WTC11 (cell line): Measurements from ENCODE around the gene CARD14. TPM values are rescaled to one million over a fixed set of nuclear protein-coding genes. Genes with fewer than 3 reads are reported as not detected.

Experiments
- ATAC-seq: fragments of 200-7000 bp; cut with Tn5 transposase; 2 replicates; pipeline ENCODE4 v1.10.0; 2021; ENCODE audit warnings: mild to moderate bottlenecking, moderate library complexity
- CTCF ChIA-PET: fragments of 300-600 bp; sonication (Branson Sonifier 250); formaldehyde crosslinking; loops from one replicate; lab custom pipeline; 2021; ENCODE audit warnings: antibody characterized with exemption; lab: Charles Lee
- POLR2A ChIA-PET: fragments of 350-600 bp; sonication (Branson Sonifier 250); formaldehyde crosslinking; loops from one replicate; lab custom pipeline; 2021; ENCODE audit warnings: antibody characterized with exemption; lab: Charles Lee
- DNase-seq: peaks from one replicate; pipeline ENCODE4 v3.0.0; 2021; ENCODE audit warnings: low spot score
- H3K27ac Mint-ChIP-seq: 2 replicates; pipeline ENCODE4 v1.8.0; 2021; ENCODE audit warnings: mixed read lengths
- H3K27me3 Mint-ChIP-seq: 2 replicates; pipeline ENCODE4 v1.8.0; 2021; ENCODE audit warnings: low read depth, mild to moderate bottlenecking, moderate library complexity, mixed read lengths
- H3K36me3 Mint-ChIP-seq: 2 replicates; pipeline ENCODE4 v1.8.0; 2021; ENCODE audit warnings: mixed read lengths
- H3K4me1 Mint-ChIP-seq: 2 replicates; pipeline ENCODE4 v1.8.0; 2022; ENCODE audit warnings: mixed read lengths
- H3K4me3 Mint-ChIP-seq: 2 replicates; pipeline ENCODE4 v1.8.0; 2021; ENCODE audit warnings: mild to moderate bottlenecking, moderate library complexity, mixed read lengths
- H3K9me3 Mint-ChIP-seq: 2 replicates; pipeline ENCODE4 v1.8.0; 2021; ENCODE audit warnings: mixed read lengths
- EMX1 ChIP-seq: fragments of 250-450 bp; sonication (Bioruptor Pico); IDR thresholded peaks from 2 replicates; pipeline ENCODE4 v1.8.0; 2021; ENCODE audit warnings: mild to moderate bottlenecking
- FOXJ3 ChIP-seq: sonication (generic); formaldehyde crosslinking; IDR thresholded peaks from 2 replicates; pipeline ENCODE4 v1.9.0; 2021; ENCODE audit warnings: missing genetic modification reagents, mild to moderate bottlenecking, borderline replicate concordance
- FOXP1 ChIP-seq: sonication (generic); formaldehyde crosslinking; IDR thresholded peaks from 2 replicates; pipeline ENCODE4 v1.8.0; 2022; ENCODE audit warnings: missing genetic modification reagents, mild to moderate bottlenecking, moderate library complexity, borderline replicate concordance
- JAZF1 ChIP-seq: fragments of 250-450 bp; sonication (Bioruptor Pico); IDR thresholded peaks from 2 replicates; pipeline ENCODE4 v1.9.0; 2021; ENCODE audit warnings: moderate library complexity, mild to moderate bottlenecking, inconsistent platforms
- JUN ChIP-seq: sonication (generic); formaldehyde crosslinking; IDR thresholded peaks from 2 replicates; pipeline ENCODE4 v1.8.0; 2023; ENCODE audit warnings: mild to moderate bottlenecking, missing genetic modification reagents
- KAT7 ChIP-seq: sonication (generic); formaldehyde crosslinking; IDR thresholded peaks from 2 replicates; pipeline ENCODE4 v1.8.1; 2023; ENCODE audit warnings: missing genetic modification reagents, mild to moderate bottlenecking, borderline replicate concordance
- MAX ChIP-seq: sonication (generic); formaldehyde crosslinking; IDR thresholded peaks from 2 replicates; pipeline ENCODE4 v1.8.0; 2022; ENCODE audit warnings: mild to moderate bottlenecking, missing genetic modification reagents
- NR1H2 ChIP-seq: sonication (generic); formaldehyde crosslinking; IDR thresholded peaks from 2 replicates; pipeline ENCODE4 v1.9.0; 2021; ENCODE audit warnings: mild to moderate bottlenecking, moderate library complexity, missing genetic modification reagents
- NR3C1 ChIP-seq: sonication (generic); formaldehyde crosslinking; conservative IDR thresholded peaks from 2 replicates; pipeline ENCODE4 v1.8.1; 2023; ENCODE audit warnings: low read depth, mild to moderate bottlenecking, missing genetic modification reagents
- OVOL2 ChIP-seq: fragments of 250-450 bp; sonication (Bioruptor Pico); IDR thresholded peaks from 2 replicates; pipeline ENCODE4 v1.9.0; 2021; ENCODE audit warnings: mild to moderate bottlenecking, borderline replicate concordance
- TP53 ChIP-seq: sonication (generic); formaldehyde crosslinking; IDR thresholded peaks from 2 replicates; pipeline ENCODE4 v1.8.1; 2023; ENCODE audit warnings: mild to moderate bottlenecking, missing genetic modification reagents
- USF1 ChIP-seq: sonication (generic); formaldehyde crosslinking; IDR thresholded peaks from 2 replicates; pipeline ENCODE4 v1.8.0; 2022; ENCODE audit warnings: mild to moderate bottlenecking, missing genetic modification reagents
- ZNF281 ChIP-seq: sonication (generic); formaldehyde crosslinking; IDR thresholded peaks from 2 replicates; pipeline ENCODE4 v1.8.0; 2023; ENCODE audit warnings: mild to moderate bottlenecking, missing genetic modification reagents
- ZNF396 ChIP-seq: fragments of 250-450 bp; sonication (Bioruptor Pico); IDR thresholded peaks from 2 replicates; pipeline ENCODE4 v1.8.0; 2021; ENCODE audit warnings: mild to moderate bottlenecking, moderate library complexity, borderline replicate concordance
- total RNA-seq: library from RNA; stranded (reverse); gene quantifications from 3 replicates; pipeline ENCODE4 v1.2.3, GENCODE V29; 2021
- TF ChIP-seq, protein P1 (sequence below): fragments of 250-450 bp; sonication (Bioruptor Pico); IDR thresholded peaks from 2 replicates; pipeline ENCODE4 v1.9.0; 2021; ENCODE audit warnings: mild to moderate bottlenecking
- TF ChIP-seq, protein P2 (sequence below): sonication (generic); formaldehyde crosslinking; IDR thresholded peaks from 2 replicates; pipeline ENCODE4 v1.8.1; 2023; ENCODE audit warnings: mild to moderate bottlenecking, moderate library complexity, missing genetic modification reagents
- TF ChIP-seq, protein P3 (sequence below): sonication (generic); formaldehyde crosslinking; IDR thresholded peaks from 2 replicates; pipeline ENCODE4 v1.8.1; 2023; ENCODE audit warnings: mild to moderate bottlenecking, missing genetic modification reagents
- TF ChIP-seq, protein P4 (sequence below): sonication (generic); formaldehyde crosslinking; IDR thresholded peaks from 2 replicates; pipeline ENCODE4 v1.8.1; 2023; ENCODE audit warnings: mild to moderate bottlenecking, missing genetic modification reagents, moderate library complexity

Gene CARD14
- total RNA-seq, 1 experiment from 2014 or later, result 0.83 TPM

GRCh38 chr17:80173126-80173525 is 3.3 kb downstream of the CARD14 start (continued):
- TF ChIP-seq USF1 (no peak), FOXP1 (CRISPR knock-in tag) (no peak), FOXJ3 (CRISPR knock-in tag) (no peak), TP53 (no peak)
- TF ChIP-seq, protein P1, sequence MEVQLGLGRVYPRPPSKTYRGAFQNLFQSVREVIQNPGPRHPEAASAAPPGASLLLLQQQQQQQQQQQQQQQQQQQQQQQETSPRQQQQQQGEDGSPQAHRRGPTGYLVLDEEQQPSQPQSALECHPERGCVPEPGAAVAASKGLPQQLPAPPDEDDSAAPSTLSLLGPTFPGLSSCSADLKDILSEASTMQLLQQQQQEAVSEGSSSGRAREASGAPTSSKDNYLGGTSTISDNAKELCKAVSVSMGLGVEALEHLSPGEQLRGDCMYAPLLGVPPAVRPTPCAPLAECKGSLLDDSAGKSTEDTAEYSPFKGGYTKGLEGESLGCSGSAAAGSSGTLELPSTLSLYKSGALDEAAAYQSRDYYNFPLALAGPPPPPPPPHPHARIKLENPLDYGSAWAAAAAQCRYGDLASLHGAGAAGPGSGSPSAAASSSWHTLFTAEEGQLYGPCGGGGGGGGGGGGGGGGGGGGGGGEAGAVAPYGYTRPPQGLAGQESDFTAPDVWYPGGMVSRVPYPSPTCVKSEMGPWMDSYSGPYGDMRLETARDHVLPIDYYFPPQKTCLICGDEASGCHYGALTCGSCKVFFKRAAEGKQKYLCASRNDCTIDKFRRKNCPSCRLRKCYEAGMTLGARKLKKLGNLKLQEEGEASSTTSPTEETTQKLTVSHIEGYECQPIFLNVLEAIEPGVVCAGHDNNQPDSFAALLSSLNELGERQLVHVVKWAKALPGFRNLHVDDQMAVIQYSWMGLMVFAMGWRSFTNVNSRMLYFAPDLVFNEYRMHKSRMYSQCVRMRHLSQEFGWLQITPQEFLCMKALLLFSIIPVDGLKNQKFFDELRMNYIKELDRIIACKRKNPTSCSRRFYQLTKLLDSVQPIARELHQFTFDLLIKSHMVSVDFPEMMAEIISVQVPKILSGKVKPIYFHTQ, result no peak
- TF ChIP-seq, all 79 proteins: peak for 0

GRCh38 chr17:80173916-80174315 is 4.1 kb downstream of the CARD14 start:
- TF ChIP-seq, protein P2, sequence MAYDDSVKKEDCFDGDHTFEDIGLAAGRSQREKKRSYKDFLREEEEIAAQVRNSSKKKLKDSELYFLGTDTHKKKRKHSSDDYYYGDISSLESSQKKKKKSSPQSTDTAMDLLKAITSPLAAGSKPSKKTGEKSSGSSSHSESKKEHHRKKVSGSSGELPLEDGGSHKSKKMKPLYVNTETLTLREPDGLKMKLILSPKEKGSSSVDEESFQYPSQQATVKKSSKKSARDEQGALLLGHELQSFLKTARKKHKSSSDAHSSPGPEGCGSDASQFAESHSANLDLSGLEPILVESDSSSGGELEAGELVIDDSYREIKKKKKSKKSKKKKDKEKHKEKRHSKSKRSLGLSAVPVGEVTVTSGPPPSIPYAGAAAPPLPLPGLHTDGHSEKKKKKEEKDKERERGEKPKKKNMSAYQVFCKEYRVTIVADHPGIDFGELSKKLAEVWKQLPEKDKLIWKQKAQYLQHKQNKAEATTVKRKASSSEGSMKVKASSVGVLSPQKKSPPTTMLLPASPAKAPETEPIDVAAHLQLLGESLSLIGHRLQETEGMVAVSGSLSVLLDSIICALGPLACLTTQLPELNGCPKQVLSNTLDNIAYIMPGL, result no peak
- no peak for TF ChIP-seq MAX (CRISPR knock-in tag)
- TF ChIP-seq ZNF396, result no peak
- no peak for TF ChIP-seq NR3C1 (CRISPR knock-in tag)
- no peak for TF ChIP-seq JUN (CRISPR knock-in tag)
- no peak for TF ChIP-seq JAZF1 (CRISPR knock-in tag)
- no peak for TF ChIP-seq KAT7 (CRISPR knock-in tag)
- TF ChIP-seq OVOL2 (CRISPR knock-in tag), result no peak
- TF ChIP-seq, protein P3, sequence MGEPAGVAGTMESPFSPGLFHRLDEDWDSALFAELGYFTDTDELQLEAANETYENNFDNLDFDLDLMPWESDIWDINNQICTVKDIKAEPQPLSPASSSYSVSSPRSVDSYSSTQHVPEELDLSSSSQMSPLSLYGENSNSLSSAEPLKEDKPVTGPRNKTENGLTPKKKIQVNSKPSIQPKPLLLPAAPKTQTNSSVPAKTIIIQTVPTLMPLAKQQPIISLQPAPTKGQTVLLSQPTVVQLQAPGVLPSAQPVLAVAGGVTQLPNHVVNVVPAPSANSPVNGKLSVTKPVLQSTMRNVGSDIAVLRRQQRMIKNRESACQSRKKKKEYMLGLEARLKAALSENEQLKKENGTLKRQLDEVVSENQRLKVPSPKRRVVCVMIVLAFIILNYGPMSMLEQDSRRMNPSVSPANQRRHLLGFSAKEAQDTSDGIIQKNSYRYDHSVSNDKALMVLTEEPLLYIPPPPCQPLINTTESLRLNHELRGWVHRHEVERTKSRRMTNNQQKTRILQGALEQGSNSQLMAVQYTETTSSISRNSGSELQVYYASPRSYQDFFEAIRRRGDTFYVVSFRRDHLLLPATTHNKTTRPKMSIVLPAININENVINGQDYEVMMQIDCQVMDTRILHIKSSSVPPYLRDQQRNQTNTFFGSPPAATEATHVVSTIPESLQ (CRISPR knock-in tag), result no peak
- no peak for TF ChIP-seq ZNF281 (CRISPR knock-in tag)
- TF ChIP-seq, protein P4, sequence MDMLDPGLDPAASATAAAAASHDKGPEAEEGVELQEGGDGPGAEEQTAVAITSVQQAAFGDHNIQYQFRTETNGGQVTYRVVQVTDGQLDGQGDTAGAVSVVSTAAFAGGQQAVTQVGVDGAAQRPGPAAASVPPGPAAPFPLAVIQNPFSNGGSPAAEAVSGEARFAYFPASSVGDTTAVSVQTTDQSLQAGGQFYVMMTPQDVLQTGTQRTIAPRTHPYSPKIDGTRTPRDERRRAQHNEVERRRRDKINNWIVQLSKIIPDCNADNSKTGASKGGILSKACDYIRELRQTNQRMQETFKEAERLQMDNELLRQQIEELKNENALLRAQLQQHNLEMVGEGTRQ, result no peak
- TF ChIP-seq NR1H2 (CRISPR knock-in tag), result no peak
- TF ChIP-seq EMX1 (CRISPR knock-in tag), result no peak
- Mint-ChIP-seq H3K9me3 (peaks cover 3% of the 10 kb centered on the region), H3K4me3 (no peak overlapping the region), H3K27ac (no peak overlapping the region), H3K4me1 (peaks cover 8% of the 10 kb centered on the region), H3K36me3 (no peaks in the 10 kb centered on the region), H3K27me3 (no peaks in the 10 kb centered on the region)
- ChIA-PET POLR2A (interaction anchor here (0.6 kb wide), 1 partner anchor 203 kb away, joined by 3 read pairs; no protein-coding TSS in a partner anchor), CTCF (no interaction called here)
- no peak for DNase-seq
- ATAC-seq, result no peak
